ENCODE results near the gene TIMP2. TPM values are rescaled to one million over a fixed set of nuclear protein-coding genes. Genes with fewer than 3 reads are reported as not detected.

TIMP2 gene
- total and polyA plus RNA-seq, 2 of the 8 experiments (the other 6 are each of a cell fraction or from before 2014, with no cell fraction given) = 18.2 to 43.3 TPM

DNA sequence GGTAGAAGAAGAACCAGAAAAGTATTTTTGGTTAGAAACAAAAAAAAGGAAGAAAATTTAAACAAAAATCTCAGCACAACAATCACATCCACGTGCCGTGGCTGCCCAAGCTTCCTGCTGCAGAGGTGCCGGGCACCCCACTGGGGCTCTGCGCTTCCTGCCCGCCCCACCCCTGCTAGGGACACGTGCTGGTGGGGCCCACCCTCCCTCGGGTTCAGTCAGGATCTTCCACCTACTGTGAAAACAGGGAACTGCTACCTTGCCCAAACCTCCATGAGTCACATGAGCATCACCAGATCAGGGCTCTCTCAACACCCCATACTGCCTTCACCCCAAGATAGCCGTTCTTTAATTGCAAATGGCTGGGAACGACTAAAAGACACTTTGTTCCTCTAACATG lies 118.7 kb downstream of the TIMP2 start:
- no peak overlapping the region for H3K4ac ChIP-seq (replicated peaks; ENCODE audit: insufficient read length, low read depth, low read length)
- ChIA-PET POLR2A (ENCODE audit: partially characterized antibody) (interaction anchor here (0.7 to 3.5 kb wide), 4 partner anchors 8 to 30 kb away, joined by 3 to 14 read pairs (median 4); no protein-coding TSS in a partner anchor), CTCF (ENCODE audit: partially characterized antibody) (interaction anchor here (0.9 kb wide), 1 partner anchor 22 kb away, joined by 3 read pairs; no protein-coding TSS in a partner anchor)
- H3K9me3 ChIP-seq (ENCODE audit: insufficient read depth in 2 of 2, low read depth in 1 of 2, low read length in 1 of 2) = no peaks in the 10 kb centered on the region
- H3K4me1 ChIP-seq (replicated peaks in 1 of 4; ENCODE audit: control insufficient read depth in 3 of 4, insufficient read depth in 4 of 4, low read length in 3 of 4) = no peaks in the 10 kb centered on the region
- no peak overlapping the region for H2BK5ac ChIP-seq (ENCODE audit: low read depth, low read length)
- H3K23ac ChIP-seq (ENCODE audit: insufficient read length) = no peak overlapping the region
- H3K14ac ChIP-seq (ENCODE audit: insufficient read length) = no peak overlapping the region
- H2AFZ ChIP-seq (ENCODE audit: low read length) = no peak overlapping the region
- H3K4me2 ChIP-seq (ENCODE audit: insufficient read depth in 1 of 2, low read depth in 2 of 2, low read length in 2 of 2) = no peak overlapping the region
- H3K4me3 ChIP-seq (ENCODE audit: extremely low read depth in 1 of 4, insufficient read depth in 2 of 4, low read depth in 3 of 4, low read length in 4 of 4) = no peak overlapping the region
- H3K9ac ChIP-seq (replicated peaks in 1 of 4; ENCODE audit: extremely low read depth in 1 of 4, low read depth in 3 of 4, low read length in 3 of 4) = no peak overlapping the region
- no peak overlapping the region for H2BK12ac ChIP-seq (ENCODE audit: low read depth, low read length)
- no peaks in the 10 kb centered on the region; a peak in 1 of 7 replicates for H3K27me3 ChIP-seq (replicated peaks in 1 of 4; ENCODE audit: control insufficient read depth in 3 of 4, extremely low read depth in 1 of 4, insufficient read depth in 3 of 4, low read length in 3 of 4)
- WGBS, 2 experiments (ENCODE audit: extremely low coverage in 1 of 2, insufficient coverage in 1 of 2, insufficient read length in 1 of 2, insufficient replicate concordance in 2 of 2, low coverage in 1 of 2, low lambda C conversion rate in 2 of 2, missing lambda C conversion rate in 1 of 2) = 89% methylated on average over 9 of the region's 9 CpGs; no CpG with 5 or more reads in 1 of the 2 experiments
- TF ChIP-seq SRF (IDR thresholded peaks at IDR 0.05; ENCODE audit: low read depth, low read length) (no peak), FOSL1 (IDR thresholded peaks at IDR 0.05; ENCODE audit: insufficient read depth, low read depth, low read length) (no peak), KDM1A (IDR thresholded peaks at IDR 0.05; ENCODE audit: borderline replicate concordance, low read length) (no peak), EGR1 (IDR thresholded peaks at IDR 0.05; ENCODE audit: borderline replicate concordance, low read depth, low read length) (no peak), POLR2AphosphoS5 (IDR thresholded peaks at IDR 0.05; ENCODE audit: low read depth, low read length) (no peak), BRCA1 (IDR thresholded peaks at IDR 0.05; ENCODE audit: low read depth, low read length) (no peak), CREB1 (IDR thresholded peaks at IDR 0.05) (no peak), TAF1 (IDR thresholded peaks at IDR 0.05; ENCODE audit: low read depth, low read length) (no peak), YY1 (IDR thresholded peaks at IDR 0.05; ENCODE audit: low read depth, low read length) (no peak), SIRT6 (IDR thresholded peaks at IDR 0.05; ENCODE audit: low read length) (no peak), RXRA (IDR thresholded peaks at IDR 0.05; ENCODE audit: insufficient read depth, low read depth, low read length) (no peak)
- peaks cover 3% of the 10 kb centered on the region; the same call in 1 of the 2 replicates for H3K79me1 ChIP-seq (ENCODE audit: low read depth, low read length)
- H4K91ac ChIP-seq (replicated peaks; ENCODE audit: insufficient read length, low read length) = no peak overlapping the region
- no peak overlapping the region for H4K8ac ChIP-seq (ENCODE audit: extremely low read depth, insufficient read depth, low read length)
- H3K18ac ChIP-seq (ENCODE audit: extremely low read depth, low read length) = no peak overlapping the region
- peaks cover 29 to 86% (median 63%) of the 10 kb centered on the region in 4 experiments for H3K36me3 ChIP-seq (ENCODE audit: control insufficient read depth in 2 of 4, insufficient read depth in 4 of 4, low read length in 3 of 4)
- H2BK20ac ChIP-seq (ENCODE audit: low read length) = no peak overlapping the region
- peaks cover 6 to 14% of the 10 kb centered on the region in 2 experiments for H4K20me1 ChIP-seq (replicated peaks in 1 of 2; ENCODE audit: control insufficient read depth in 1 of 2, insufficient read depth in 2 of 2, low read length in 2 of 2)
- no peak overlapping the region for H3K56ac ChIP-seq (replicated peaks; ENCODE audit: insufficient read length, low read depth, low read length)
- no peak for DNase-seq (ENCODE audit: low read depth in 1 of 2, low spot score in 2 of 2)
- no peak overlapping the region for H2AK5ac ChIP-seq (ENCODE audit: low read depth, low read length)
- H2BK120ac ChIP-seq (replicated peaks; ENCODE audit: low read depth, low read length) = no peak overlapping the region
- no peak overlapping the region for H2BK15ac ChIP-seq (ENCODE audit: low read length)
- no peak overlapping the region for H3K27ac ChIP-seq (ENCODE audit: low read depth, low read length)
- FAIRE-seq = no peak
- H3K23me2 ChIP-seq (ENCODE audit: low read depth, low read length) = no peaks in the 10 kb centered on the region
- H4K5ac ChIP-seq (ENCODE audit: insufficient read length, low read depth, low read length) = no peak overlapping the region
- H3K79me2 ChIP-seq (ENCODE audit: control insufficient read depth in 1 of 2, insufficient read depth in 2 of 2, low read length in 2 of 2) = no peaks in the 10 kb centered on the region

Data from H1 (cell line).